Fibroblast of lung (primary cell): ENCODE results near the gene STON2.

Source experiments
- CTCF ChIP-seq, 2 donors: IDR thresholded peaks in 1 of 2; conservative IDR thresholded peaks in 1 of 2; 1 replicate in 1 of 2; 2 replicates in 1 of 2; pipeline ENCODE4 v1.5.1; 2011 to 2012; ENCODE audit warnings: low read length in 2 of 2, control low read depth in 1 of 2, inconsistent platforms in 1 of 2, low read depth in 1 of 2, mild to moderate bottlenecking in 1 of 2
- EZH2 ChIP-seq: IDR thresholded peaks from 2 replicates; pipeline ENCODE4 v1.5.1; 2012; ENCODE audit warnings: low read length, control low read depth, mild to moderate bottlenecking; ENCODE audit errors: missing control alignments

DNA sequence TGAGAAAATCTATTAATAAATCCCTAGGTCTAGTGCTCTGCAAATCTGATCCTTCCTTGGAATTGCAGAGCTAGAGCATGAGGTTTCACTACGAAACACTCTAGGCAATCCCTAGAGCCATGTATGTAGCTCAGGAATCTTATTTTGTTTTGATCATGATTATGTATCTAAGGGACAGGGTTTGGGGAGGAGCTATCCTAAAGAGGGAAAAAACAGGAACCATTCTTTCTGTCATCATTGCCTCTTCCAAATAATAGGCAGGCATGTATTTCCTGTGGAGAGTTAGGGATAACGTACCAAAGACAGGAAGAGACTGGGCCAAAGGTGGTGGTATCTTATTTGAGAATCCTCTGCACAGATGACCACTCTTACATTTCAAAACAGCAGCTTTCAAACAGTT is 90.6 kb downstream of the STON2 start:
- TF ChIP-seq CTCF (conservative IDR thresholded peaks at IDR 0.05 in 1 of 2, IDR thresholded peaks at IDR 0.05 in 1 of 2; ENCODE audit: low read depth in 1 of 2, low read length in 2 of 2): no peak
- no peak for TF ChIP-seq EZH2
